ENCODE results near the gene ABCG1.

The ABCG1 gene

DNA sequence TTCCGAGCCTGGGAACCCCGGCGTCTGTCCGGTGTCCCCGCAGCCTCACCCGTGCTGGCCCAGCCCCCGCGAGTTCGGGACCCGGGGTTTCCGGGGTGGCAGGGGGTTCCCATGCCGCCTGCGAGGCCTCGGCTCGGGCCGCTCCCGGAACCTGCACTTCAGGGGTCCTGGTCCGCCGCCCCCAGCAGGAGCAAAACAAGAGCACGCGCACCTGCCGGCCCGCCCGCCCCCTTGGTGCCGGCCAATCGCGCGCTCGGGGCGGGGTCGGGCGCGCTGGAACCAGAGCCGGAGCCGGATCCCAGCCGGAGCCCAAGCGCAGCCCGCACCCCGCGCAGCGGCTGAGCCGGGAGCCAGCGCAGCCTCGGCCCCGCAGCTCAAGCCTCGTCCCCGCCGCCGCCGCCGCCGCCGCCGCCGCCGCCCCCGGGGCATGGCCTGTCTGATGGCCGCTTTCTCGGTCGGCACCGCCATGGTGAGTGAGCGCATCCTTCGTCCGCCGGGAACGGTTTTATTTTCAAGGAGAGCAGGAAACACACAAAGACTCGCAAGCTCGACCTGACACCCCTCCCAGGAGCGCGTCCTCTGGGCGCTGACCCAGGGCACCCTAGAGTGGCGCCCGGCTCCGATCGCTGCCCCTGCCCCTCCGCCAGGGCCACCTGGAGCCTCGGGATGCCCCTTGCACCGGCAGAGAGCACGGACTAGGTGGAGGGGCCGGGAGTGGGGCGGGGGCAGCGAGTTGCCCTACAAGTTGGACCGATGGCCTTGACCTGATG lies at the start of gene ABCG1:
TSS of gene ABCG1 (plus strand) at position 305 of the 770 bp plus-strand sequence. CDS start at position 428, 123 bp downstream.
- Histone ChIP-seq H3K9ac (peak within 1 kb of the TSS; percentile 64), H3K4me1 (ENCODE audit: low read depth, poor library complexity, severe bottlenecking) (peaks cover 15% of the 10 kb centered on the region), H4K20me1 (ENCODE audit: insufficient read depth) (no peaks in the 10 kb centered on the region), H3K27ac (peak within 1 kb of the TSS; percentile 24), H3K4me2 (peak within 1 kb of the TSS; percentile 67), H3K27me3 (ENCODE audit: insufficient read depth, low read depth) (no peaks in the 10 kb centered on the region), H2AFZ (ENCODE audit: low read depth) (peak within 1 kb of the TSS; percentile 80), H3K4me3 (IDR thresholded peaks at IDR 0.05; ENCODE audit: insufficient read depth, low read depth, low read length) (no peak within 1 kb of the TSS), H3K79me2 (ENCODE audit: insufficient read depth, low read depth) (no peaks in the 10 kb centered on the region), H3K36me3 (ENCODE audit: insufficient read depth) (no peaks in the 10 kb centered on the region)
- TF ChIP-seq, protein P1, sequence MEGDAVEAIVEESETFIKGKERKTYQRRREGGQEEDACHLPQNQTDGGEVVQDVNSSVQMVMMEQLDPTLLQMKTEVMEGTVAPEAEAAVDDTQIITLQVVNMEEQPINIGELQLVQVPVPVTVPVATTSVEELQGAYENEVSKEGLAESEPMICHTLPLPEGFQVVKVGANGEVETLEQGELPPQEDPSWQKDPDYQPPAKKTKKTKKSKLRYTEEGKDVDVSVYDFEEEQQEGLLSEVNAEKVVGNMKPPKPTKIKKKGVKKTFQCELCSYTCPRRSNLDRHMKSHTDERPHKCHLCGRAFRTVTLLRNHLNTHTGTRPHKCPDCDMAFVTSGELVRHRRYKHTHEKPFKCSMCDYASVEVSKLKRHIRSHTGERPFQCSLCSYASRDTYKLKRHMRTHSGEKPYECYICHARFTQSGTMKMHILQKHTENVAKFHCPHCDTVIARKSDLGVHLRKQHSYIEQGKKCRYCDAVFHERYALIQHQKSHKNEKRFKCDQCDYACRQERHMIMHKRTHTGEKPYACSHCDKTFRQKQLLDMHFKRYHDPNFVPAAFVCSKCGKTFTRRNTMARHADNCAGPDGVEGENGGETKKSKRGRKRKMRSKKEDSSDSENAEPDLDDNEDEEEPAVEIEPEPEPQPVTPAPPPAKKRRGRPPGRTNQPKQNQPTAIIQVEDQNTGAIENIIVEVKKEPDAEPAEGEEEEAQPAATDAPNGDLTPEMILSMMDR (conservative IDR thresholded peaks at IDR 0.05; ENCODE audit: low read depth, low read length): no peak

DNA sequence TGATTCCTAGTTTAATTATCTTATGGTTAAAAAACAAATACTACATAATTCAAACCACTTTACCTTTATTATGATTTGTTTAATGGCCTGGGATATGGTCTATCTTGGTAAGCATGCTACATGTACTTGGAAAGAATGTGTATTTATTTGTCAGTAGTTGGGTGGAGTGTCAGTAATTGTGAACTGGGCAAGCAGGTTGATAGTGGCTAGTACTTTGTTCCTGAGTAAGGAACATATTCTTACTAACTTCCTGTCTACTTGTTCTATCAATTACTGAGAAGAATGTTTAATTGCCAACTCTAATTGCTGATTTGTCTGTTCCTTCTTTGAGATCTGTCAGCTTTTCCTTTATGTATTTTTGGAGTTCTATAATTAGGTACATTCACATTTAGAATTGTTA lies 49.2 kb upstream of the ABCG1 start:
- Histone ChIP-seq H3K4me3 (IDR thresholded peaks at IDR 0.05; ENCODE audit: insufficient read depth, low read depth, low read length) (no peak overlapping the region), H3K79me2 (ENCODE audit: insufficient read depth, low read depth) (no peaks in the 10 kb centered on the region), H3K4me1 (ENCODE audit: low read depth, poor library complexity, severe bottlenecking) (no peaks in the 10 kb centered on the region), H3K27me3 (ENCODE audit: insufficient read depth, low read depth) (no peaks in the 10 kb centered on the region), H3K36me3 (ENCODE audit: insufficient read depth) (no peaks in the 10 kb centered on the region), H3K27ac (no peak overlapping the region), H3K4me2 (no peak overlapping the region), H3K9ac (no peak overlapping the region), H2AFZ (ENCODE audit: low read depth) (no peak overlapping the region), H4K20me1 (ENCODE audit: insufficient read depth) (no peaks in the 10 kb centered on the region)
- TF ChIP-seq, protein P1 (conservative IDR thresholded peaks at IDR 0.05; ENCODE audit: low read depth, low read length): no peak

DNA sequence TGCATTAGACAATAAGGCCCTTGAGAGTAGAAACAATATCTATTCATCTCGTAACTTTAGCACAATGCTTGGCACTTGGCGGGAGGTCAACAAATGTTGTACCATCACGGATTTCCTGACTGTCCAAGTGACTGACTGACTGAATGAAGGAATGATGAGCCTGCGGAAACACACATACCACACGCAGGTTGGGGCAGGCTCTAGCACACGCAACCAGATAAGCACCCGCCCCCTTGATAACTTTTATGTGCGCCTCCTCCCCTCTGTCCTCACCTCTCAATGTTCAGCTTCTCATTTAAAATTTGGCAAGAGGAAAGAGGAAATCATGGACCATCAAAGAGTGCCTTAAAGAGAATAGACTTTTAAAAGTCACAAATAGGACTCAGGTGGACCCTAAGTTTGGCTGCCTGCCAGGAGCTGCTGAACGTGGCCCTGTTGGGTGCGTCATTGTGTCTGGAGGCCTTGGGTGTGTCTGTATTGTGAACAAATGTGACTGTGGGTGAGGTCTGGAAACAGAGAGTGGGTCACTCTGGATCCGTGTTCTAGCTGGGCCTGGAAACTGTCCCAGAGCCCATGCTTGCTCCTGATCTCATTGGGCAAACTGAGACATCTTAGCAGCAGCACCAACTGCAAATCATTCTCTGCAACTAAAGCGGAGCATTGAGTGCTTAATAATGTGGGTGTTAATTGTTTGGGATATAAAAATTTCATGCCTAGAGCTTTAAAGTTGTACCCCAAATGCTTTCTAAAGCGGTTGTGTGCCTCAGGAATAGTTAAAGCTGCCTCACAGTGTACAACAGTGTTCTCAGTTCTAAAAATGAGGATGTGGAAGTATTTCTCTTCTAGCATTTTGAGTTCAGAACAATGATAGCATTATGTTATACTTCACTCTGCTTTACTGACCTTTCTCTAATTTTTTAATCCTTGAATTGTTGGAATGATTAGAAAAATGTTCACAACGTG lies 47.6 kb upstream of the ABCG1 start:
- no peaks in the 10 kb centered on the region for H3K79me2 ChIP-seq (ENCODE audit: insufficient read depth, low read depth)
- H3K9ac ChIP-seq: no peak overlapping the region
- TF ChIP-seq, protein P1 (conservative IDR thresholded peaks at IDR 0.05; ENCODE audit: low read depth, low read length): no peak
- H2AFZ ChIP-seq (ENCODE audit: low read depth): no peak overlapping the region
- H3K4me1 ChIP-seq (ENCODE audit: low read depth, poor library complexity, severe bottlenecking): no peaks in the 10 kb centered on the region
- H3K4me2 ChIP-seq: no peak overlapping the region
- no peaks in the 10 kb centered on the region for H4K20me1 ChIP-seq (ENCODE audit: insufficient read depth)
- H3K36me3 ChIP-seq (ENCODE audit: insufficient read depth): no peaks in the 10 kb centered on the region
- H3K27ac ChIP-seq: no peak overlapping the region
- H3K27me3 ChIP-seq (ENCODE audit: insufficient read depth, low read depth): no peaks in the 10 kb centered on the region
- H3K4me3 ChIP-seq (IDR thresholded peaks at IDR 0.05; ENCODE audit: insufficient read depth, low read depth, low read length): no peak overlapping the region

DNA sequence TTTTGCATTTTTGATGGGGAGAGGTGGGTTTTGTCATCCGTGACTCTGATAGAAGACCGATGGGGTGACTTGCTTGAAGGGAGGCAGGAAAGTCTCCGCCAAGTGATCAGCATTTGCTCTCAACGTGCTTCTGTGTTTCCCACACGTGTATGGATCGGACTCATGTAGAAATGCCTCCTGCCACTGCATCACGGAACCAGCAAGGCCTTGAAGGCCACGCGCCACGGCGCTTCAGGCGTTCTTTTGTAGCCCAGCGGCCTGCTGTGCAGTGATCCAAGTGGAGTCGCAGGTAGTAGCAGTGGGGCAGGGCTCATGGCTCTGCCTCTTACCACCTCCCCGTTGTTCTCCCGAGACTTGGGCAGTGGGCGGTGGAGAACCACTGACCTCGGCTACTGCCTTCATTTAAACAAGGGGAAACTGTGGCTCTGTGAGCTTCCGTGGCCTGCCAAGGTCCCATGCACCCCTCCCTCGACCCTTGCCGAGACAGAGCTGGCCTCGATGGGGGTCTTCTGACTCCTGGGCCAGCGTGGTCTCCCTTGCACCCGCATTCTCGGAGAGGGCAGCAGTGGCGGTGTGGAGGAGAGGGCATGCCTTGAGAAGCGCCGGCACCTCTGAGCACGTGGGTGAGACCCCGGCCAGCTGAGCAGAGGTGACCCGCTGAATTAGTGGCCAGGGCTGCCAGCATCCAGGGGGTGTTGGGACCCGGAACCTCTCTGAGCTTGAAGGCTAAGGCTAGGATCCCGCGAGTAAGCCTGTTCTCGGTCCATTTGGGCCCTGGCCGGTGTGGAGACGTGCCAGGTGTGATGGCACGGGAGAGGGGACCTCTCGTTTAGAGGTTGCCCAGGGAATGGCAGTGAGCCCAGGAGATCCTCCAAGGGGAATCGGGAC lies 46.1 kb upstream of the ABCG1 start:
- Histone ChIP-seq H3K79me2 (ENCODE audit: insufficient read depth, low read depth) (no peaks in the 10 kb centered on the region), H3K27me3 (ENCODE audit: insufficient read depth, low read depth) (no peaks in the 10 kb centered on the region), H4K20me1 (ENCODE audit: insufficient read depth) (no peaks in the 10 kb centered on the region), H3K4me3 (IDR thresholded peaks at IDR 0.05; ENCODE audit: insufficient read depth, low read depth, low read length) (no peak overlapping the region), H3K27ac (no peak overlapping the region), H2AFZ (ENCODE audit: low read depth) (no peak overlapping the region), H3K9ac (no peak overlapping the region), H3K4me2 (no peak overlapping the region), H3K4me1 (ENCODE audit: low read depth, poor library complexity, severe bottlenecking) (no peaks in the 10 kb centered on the region), H3K36me3 (ENCODE audit: insufficient read depth) (no peaks in the 10 kb centered on the region)
- TF ChIP-seq, protein P1 (conservative IDR thresholded peaks at IDR 0.05; ENCODE audit: low read depth, low read length): no peak

Measured in KMS-11 (cell line).